Spleen (tissue), 7 donors: ENCODE measurements around the gene MB.

Experiments used
- CTCF ChIP-seq, 11 experiments: fragments of 200-600 bp in 7 of 11; fragments of 450-650 bp in 4 of 11; sonication (generic) in 4 of 11; IDR thresholded peaks in 8 of 11; conservative IDR thresholded peaks in 3 of 11; 1 replicate in 7 of 11; 2 replicates in 4 of 11; pipeline versions ENCODE4 v1.4.0 to v1.8.0; 2016 to 2021; ENCODE audit warnings: antibody characterized with exemption in 11 of 11, inconsistent platforms in 4 of 11, mild to moderate bottlenecking in 1 of 11
- POLR2A ChIP-seq, 3 donors: fragments of 450-650 bp; IDR thresholded peaks; one replicate each; pipeline ENCODE4 v1.5.1; 2017; ENCODE audit warnings: antibody characterized with exemption in 3 of 3, mild to moderate bottlenecking in 1 of 3
- donor health status: DM: no; HTN: no; CAD: no; lungs with moderate emphysema.
- donor health status: DM: no; HTN: no; CAD: no.
- donor health status: DM: no; HTN: no; CAD: no.

DNA sequence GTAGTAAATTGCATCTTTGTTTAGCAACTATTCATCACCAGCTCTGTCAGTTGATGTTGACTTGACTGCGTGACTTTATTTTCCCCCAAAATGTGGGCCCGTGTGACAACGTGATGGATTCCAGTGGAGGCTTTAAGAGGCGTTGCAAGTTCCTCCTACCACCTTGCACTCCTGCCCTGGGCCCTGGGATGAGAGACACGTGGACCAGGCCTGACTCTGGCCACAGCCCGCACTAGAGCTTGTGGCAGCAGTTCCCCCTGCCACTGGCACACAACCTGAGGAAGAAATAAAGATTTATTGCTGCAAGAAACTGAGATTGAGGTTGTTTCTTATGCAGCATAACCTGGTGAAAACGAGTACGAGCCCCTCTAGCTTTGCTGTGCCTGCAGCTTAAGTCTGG lies 44.6 kb downstream of the MB start:
- no peak for TF ChIP-seq CTCF (IDR thresholded peaks at IDR 0.05 in 8 of 11, conservative IDR thresholded peaks at IDR 0.05 in 3 of 11)
- no peak for TF ChIP-seq POLR2A (IDR thresholded peaks at IDR 0.05)
